Right lobe of liver (tissue), 4 donors: ENCODE results near the gene LIN28B.

Experiments
- POLR2A ChIP-seq: fragments of 450-650 bp; IDR thresholded peaks from one replicate; pipeline ENCODE4 v1.6.1; 2017; ENCODE audit warnings: antibody characterized with exemption, mild to moderate bottlenecking
- TF ChIP-seq, protein P1 (sequence below), 4 donors: fragments of 200-600 bp in 3 of 4; fragments of 450-650 bp in 1 of 4; IDR thresholded peaks; one replicate each; pipeline versions ENCODE4 v1.5.1 to v1.8.0; 2016 to 2022; ENCODE audit warnings: antibody characterized with exemption in 4 of 4, mild to moderate bottlenecking in 2 of 4
- donor health status: DM: no; HTN: no; CAD: no.
- donor health status: DM: no; HTN: no; CAD: no.
- donor health status: DM: no; HTN: yes; CAD: no.

DNA sequence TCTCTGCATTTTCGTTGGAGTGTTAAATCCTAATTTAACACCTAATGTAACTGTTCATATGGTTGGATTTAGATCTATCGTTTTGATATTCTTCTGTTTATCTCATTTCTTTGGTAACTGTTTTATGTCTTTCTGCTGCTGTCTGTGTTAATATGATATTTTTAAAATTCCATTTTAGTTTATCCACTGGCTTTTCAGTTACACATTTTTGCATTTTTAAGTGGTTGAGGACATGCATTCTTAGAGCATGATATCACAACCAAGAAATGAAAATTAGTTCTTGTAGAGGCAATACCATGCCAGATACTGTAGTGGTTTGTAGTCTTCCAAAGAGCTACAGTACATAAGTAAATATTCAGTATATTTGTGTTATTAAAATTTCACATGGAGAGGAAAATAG lies 58.6 kb downstream of the LIN28B start:
- TF ChIP-seq, protein P1, sequence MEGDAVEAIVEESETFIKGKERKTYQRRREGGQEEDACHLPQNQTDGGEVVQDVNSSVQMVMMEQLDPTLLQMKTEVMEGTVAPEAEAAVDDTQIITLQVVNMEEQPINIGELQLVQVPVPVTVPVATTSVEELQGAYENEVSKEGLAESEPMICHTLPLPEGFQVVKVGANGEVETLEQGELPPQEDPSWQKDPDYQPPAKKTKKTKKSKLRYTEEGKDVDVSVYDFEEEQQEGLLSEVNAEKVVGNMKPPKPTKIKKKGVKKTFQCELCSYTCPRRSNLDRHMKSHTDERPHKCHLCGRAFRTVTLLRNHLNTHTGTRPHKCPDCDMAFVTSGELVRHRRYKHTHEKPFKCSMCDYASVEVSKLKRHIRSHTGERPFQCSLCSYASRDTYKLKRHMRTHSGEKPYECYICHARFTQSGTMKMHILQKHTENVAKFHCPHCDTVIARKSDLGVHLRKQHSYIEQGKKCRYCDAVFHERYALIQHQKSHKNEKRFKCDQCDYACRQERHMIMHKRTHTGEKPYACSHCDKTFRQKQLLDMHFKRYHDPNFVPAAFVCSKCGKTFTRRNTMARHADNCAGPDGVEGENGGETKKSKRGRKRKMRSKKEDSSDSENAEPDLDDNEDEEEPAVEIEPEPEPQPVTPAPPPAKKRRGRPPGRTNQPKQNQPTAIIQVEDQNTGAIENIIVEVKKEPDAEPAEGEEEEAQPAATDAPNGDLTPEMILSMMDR (IDR thresholded peaks at IDR 0.05), result no peak
- no peak for TF ChIP-seq POLR2A
